CD4-positive, alpha-beta T cell treated with Interleukin-4 for 1 hour (primary cell): ENCODE data around the gene IQCK.

Experiments
- DNase-seq, 2 donors: peaks; one replicate each; pipeline ENCODE4 v3.0.0-alpha.2; 2020 to 2022

The IQCK gene

DNA sequence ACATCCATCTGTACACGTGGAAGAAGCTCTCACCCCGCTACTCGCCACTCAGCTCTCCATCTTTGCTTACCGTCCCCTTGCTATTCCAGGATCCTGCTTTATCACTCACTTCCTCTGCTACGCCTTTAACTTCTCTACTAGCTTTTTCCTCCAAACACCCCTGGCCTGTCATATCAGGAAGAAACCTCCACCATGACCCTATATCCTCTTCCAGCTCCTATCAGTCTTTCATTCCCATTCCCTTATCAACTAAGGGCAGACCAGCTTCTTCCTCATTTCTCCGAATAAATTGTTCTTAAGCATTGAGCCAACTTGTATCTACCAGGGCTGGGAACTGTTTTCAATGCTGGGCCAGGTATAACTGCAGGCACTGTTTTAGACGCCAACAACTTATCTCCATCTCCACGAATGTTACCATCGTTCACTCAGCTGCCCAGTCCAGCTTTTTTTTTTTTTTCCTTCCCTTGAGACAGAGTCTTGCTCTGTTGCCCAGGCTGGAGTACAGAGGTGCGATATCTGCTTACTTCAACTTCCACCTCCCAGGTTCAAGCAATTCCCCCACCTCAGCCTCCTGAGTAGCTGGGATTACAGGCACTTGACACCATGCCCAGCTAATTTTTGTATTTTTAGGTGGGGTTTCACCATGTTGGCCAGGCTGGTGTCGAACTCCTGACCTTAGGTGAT, 4.3 kb downstream of the IQCK start:
- no peak for DNase-seq

DNA sequence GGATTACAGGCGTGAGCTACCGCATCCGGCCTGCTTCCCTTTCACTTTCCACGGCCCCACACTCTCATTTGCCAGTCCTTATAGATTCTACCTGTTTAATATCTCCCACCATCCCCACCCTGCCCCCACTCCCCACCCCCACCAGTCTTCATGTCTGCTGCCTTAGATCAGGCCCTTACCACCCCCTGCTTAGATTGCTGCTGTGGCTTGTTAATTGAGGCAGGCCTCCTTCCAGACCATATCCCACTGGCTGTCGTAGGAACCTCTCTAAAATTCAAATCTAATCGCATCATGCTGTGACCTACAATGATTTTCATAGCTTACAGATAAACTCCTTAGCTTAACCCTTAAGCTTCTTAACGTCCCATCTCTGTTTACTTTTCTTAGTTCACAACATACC, 4.9 kb downstream of the IQCK start:
- DNase-seq, result no peak

GRCh38 chr16:19728636-19728965, 10.5 kb downstream of the IQCK start:
- DNase-seq, result no peak

DNA sequence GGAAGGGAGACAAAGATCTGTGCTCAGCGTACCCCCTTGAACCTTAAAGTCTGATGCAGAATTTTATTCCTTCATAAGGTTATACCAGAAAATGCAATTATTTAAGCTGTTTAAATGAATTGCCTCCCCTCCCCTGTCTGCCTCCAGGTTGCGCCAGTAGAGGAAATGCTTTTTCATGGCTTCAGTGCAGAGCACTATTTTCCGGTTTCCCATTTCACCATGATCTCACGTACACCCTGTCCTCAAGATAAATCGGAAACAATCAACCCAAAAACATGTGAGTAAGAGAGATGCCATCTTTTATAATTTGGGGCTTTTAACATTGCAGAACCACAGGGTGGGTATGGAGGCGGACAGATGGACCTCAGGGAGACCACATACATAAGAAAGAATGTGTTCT, 15.5 kb downstream of the IQCK start:
- no peak for DNase-seq

DNA sequence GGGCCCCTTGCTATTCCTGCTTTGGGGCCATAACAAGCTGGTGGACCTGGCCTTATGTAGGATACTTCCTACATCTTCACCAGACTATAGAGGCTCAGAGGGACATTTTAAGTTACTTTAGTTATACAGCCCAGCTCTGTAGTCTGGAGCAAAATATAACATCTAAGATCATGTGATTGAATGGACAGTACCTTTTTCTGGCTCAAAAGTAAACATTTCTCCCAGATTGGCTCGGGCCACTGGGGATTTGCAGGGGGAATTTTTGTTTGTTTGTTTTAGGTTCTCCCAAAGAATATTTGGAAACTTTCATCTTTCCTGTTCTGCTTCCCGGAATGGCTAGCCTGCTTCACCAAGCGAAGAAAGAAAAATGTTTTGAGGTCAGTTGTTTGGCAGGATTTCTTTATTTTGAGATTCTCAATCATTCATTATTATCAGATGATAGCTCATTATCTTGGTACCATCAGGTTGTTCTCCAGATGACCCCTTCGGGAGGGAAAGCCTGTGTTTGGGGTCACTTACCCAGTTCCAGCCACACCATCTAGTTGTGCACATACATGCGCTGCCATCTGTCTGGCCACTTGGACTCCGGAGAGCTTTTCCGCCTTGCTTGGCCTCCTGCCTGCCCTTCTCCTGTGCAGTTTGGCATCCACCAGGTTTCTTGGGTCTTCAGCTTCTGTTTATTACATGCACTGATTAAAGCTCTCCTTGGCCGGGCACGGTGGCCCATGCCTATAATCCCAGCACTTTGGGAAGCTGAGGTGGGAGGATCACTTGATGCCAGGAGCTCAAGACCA, 17.2 kb downstream of the IQCK start:
- DNase-seq, result no peak

- DNase-seq, result no peak
These were observed 19.4 kb downstream of the IQCK start for GRCh38 chr16:19737306-19738038.

GRCh38 chr16:19741354-19741753, 23.3 kb downstream of the IQCK start:
- DNase-seq, result no peak

DNA sequence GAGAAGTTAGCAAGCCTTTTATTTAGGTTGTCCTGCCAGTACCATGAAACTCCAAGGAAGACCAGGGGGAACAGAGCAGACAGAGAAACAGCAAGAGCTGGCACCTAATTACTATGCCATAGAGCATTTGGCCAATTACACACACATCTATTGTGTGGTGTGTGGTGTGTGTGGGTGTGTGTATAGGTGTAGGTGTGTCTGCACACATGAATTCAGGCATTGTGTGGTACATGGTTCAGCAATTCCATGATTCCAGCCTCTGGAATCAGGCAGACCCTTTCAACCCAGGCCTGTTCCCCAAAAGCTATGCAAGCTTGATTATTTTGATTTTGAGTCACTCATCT, 25.7 kb downstream of the IQCK start:
- DNase-seq, result no peak

- DNase-seq, result no peak
These were observed 26.6 kb downstream of the IQCK start for GRCh38 chr16:19744670-19745069.

GRCh38 chr16:19745286-19746010, 27.4 kb downstream of the IQCK start:
- no peak for DNase-seq

DNA sequence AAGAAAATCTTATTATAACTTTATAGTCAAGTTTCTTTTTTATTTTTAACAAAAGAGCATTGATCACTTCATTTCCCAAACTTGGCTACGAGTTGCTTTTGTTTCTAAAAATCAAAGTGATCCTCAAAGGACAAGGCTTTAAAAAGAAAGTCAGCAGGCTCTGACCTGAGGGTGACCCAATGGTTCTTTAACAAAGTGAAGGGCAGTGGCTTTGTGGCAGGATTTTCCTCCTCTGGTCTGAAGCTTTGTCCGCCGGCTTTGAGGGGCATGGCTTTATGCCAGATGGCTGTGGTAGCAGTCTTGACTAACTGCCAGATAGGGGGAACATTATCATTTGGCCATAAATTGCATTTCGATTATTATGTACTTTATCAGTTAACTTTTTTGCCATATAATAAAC, 28.5 kb downstream of the IQCK start:
- no peak for DNase-seq

GRCh38 chr16:19748389-19749168, 30.5 kb downstream of the IQCK start:
- DNase-seq, result no peak

DNA sequence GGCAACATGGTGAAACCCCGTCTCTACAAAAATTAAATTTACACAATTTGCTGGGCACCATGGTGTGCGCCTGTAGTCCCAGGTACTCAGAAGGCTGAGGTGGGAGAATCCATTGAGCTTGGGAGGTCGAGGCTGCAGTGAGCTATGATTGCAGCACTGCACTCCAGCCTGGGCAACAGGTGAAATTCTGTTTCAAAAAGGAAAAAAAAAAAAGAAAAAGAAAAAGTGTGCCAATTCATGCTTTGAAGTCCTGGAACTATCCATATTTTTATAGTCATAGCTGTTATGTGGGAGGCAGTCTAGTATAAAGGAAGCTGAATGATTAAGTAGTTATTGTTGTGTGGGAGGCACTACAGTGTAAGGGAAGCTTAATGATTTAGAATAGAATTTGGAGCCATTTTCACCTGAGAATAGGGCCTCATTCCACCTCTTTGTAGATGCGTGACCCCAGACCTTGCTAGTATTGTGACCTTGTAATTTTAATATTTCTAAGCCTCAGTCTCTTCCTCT, 31.6 kb downstream of the IQCK start:
- DNase-seq, result no peak

GRCh38 chr16:19751478-19752385, 33.7 kb downstream of the IQCK start:
- no peak for DNase-seq

DNA sequence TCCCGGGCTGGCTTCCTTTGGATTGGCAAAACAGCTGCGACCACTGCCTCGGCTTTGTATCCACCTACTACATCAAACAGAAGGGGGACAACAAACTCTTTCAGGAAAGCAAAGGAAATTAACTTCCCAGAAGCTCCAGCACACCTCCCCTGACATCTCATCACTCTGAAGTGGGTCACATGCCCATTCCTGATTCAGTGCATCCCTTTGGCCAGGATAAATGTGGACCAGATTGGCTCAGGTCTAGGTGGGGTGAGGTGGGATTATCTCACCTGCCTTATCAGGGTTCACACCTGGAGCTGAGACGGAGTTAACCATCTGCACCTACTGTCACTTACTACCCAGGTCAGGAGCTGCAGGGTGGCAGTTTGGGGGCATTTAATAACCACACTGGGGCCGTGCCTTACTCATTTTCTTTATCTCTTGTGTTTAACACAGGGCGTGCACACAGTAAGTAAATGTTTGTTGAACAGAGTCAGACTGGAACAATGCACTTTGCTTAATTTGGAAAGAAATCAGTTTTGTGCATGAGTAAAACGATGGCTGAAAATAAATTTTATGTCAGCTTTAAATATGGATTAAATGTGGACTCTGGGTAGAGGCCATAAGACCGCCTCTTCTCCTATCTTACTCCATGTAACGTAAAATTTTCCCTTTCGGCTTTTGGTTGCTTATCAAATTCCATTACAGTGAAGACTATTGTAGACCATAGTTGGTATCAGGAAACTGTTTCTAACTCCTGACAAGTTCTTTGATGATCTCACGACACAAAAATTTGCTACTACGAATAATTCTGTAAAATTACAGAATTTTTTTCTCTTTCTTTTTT, 36.0 kb downstream of the IQCK start:
- no peak for DNase-seq

DNA sequence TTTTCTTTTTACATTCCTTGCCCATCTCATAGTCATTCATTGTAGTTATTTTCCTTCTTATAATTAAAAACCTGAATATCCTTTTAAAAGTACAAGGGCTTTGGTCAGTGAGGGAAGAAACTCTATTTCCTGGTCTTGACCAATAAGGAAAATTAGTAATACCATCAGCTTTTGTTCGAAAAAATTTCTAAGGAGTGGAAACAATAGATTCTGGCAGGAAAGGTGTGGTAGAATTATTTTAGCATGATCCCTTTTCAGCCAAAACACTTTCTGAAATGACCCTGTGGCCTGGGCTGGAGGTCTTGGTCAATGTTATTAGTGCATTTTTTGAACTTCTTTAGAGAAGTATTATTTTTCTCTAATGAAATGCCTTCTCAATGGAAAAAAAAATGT, 36.6 kb downstream of the IQCK start:
- no peak for DNase-seq

DNA sequence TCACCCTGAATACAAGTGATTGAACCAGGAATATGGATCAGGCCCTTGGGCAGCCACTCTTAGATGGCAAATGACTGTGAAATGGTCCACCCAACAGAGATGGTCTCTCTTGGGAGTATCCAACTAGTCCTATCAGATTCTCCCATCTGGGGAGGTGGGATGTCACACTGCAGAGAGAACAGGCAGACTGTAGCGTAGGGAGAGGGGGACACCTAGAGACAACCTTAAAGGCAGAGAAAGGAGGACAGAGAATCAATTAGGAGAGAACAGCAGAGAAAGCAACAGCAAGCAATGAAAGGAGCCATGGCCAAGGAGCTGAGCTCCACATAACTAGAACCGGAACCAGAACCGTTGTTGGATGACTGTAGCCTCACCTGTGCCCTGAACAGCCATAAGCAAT, 37.2 kb downstream of the IQCK start:
- DNase-seq, result no peak

DNA sequence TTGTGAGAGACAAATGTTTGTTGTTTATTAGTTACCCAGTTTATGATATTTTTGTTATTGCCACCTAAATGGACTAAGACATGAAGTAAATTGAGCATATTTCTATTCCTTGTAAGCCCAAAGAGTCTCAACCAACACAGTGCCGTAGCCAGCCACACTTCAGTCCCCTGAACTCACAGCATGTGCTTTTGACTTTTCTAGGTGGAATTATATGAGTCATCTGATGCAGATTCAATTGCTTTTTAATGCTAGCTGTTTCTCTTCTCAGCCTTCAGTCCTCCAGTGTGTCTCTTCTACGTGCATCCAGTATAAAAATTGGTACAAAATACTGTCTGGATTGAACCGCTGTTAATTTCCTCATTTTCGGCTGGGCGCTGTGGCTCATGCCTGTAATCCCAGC, 39.0 kb downstream of the IQCK start:
- no peak for DNase-seq

DNA sequence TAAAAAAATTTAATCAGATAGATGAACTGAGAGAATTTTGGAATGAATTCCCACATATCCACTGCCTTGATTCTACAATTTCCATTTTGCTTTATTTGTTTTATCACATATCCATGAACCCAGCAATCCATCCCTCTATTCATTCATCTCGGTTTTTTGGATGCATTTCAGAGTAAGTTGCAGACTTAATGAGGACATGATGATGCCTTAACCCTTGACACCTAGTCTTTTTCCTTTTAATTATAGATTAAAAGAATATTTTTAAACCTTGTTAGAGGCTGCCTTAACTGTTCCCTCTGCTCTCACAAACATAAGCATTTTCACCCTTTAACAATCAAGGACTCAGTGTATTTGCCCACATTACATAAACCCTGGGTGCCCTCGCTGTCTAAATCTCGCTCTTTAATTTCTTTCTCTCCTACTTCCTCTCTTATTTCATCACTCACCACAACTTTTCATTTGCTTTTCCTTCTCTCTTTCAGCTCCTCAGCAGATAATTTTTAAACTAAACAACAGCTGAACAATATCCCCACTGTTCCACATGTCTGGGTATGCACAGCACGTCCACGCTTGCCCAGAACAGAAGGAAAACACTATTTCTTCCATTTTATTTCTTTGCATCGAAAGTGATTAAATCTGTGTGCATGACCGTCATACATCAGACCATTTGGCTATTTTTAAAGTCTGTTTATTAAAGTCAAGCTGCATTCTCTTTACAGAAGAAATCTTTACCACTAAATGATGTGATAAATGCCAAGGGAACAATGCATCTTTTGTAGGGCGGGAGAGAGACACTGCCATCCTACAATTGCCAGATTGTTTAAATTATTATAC, 39.9 kb downstream of the IQCK start:
- DNase-seq, result no peak
